IMR-90 (cell line): Measurements from ENCODE around the gene ANKRD6. TPM values are rescaled to one million over a fixed set of nuclear protein-coding genes. Genes with fewer than 3 reads are reported as not detected.

Source experiments
- ATAC-seq: fragments of 200-7000 bp; cut with Tn5 transposase; 2 replicates; pipeline ENCODE4 v1.9.1; 2020; ENCODE audit warnings: low read depth, mild to moderate bottlenecking, moderate library complexity
- BruUV-seq: library from RNA; stranded (reverse); fragments of 400-500 nt; replicated peaks from 2 replicates; lab custom pipeline; 2021; lab: Mats Ljungman, UMichigan
- CTCF ChIA-PET: fragments of 300-600 bp; formaldehyde crosslinking; extraction: SDS; loops from one replicate; lab custom pipeline; 2021; ENCODE audit warnings: antibody characterized with exemption; lab: Yijun Ruan, JAX
- POLR2A ChIA-PET: fragments of 300-600 bp; sonication (Branson Sonifier 250); formaldehyde crosslinking; loops from one replicate; lab custom pipeline; 2022; ENCODE audit warnings: antibody characterized with exemption; ENCODE audit not compliant: unreplicated experiment; lab: Charles Lee
- DNase-seq: peaks from one replicate; pipeline ENCODE4 v3.0.0; 2013
- H2AFZ ChIP-seq: replicated peaks from 2 replicates; pipeline ENCODE3; 2013; ENCODE audit warnings: low read length, mild to moderate bottlenecking; ENCODE audit not compliant: poor library complexity
- H2AK5ac ChIP-seq: 2 replicates; pipeline ENCODE4 v1.6.1; 2013; ENCODE audit warnings: low read depth, low read length, inconsistent platforms
- H2AK9ac ChIP-seq: replicated peaks from 2 replicates; pipeline ENCODE3; 2013; ENCODE audit warnings: mild to moderate bottlenecking, low read depth, low read length, moderate library complexity; ENCODE audit not compliant: poor library complexity
- H2BK120ac ChIP-seq: 2 replicates; pipeline ENCODE4 v1.6.1; 2013; ENCODE audit warnings: low read depth, low read length, inconsistent platforms
- H2BK15ac ChIP-seq: 3 replicates; pipeline ENCODE4 v1.6.1; 2013; ENCODE audit warnings: low read depth, low read length, inconsistent platforms
- H2BK20ac ChIP-seq: 2 replicates; pipeline ENCODE4 v1.6.1; 2013; ENCODE audit warnings: low read depth, mild to moderate bottlenecking, inconsistent platforms, low read length, moderate library complexity
- H2BK5ac ChIP-seq: 2 replicates; pipeline ENCODE4 v1.6.1; 2013; ENCODE audit warnings: mild to moderate bottlenecking, low read depth, low read length, inconsistent platforms; ENCODE audit not compliant: poor library complexity, severe bottlenecking
- H3K14ac ChIP-seq: replicated peaks from 2 replicates; pipeline ENCODE4 v1.6.1; 2013; ENCODE audit warnings: low read depth, low read length, inconsistent platforms
- H3K18ac ChIP-seq: 2 replicates; pipeline ENCODE4 v1.6.1; 2013; ENCODE audit warnings: low read depth, low read length, control low read depth
- H3K23ac ChIP-seq: 2 replicates; pipeline ENCODE4 v1.6.1; 2013; ENCODE audit warnings: low read depth, low read length, inconsistent platforms
- H3K27ac ChIP-seq: 2 replicates; pipeline ENCODE4 v1.5.1; 2013; ENCODE audit warnings: mild to moderate bottlenecking, control low read depth, low read length; ENCODE audit not compliant: insufficient read depth
- H3K27me3 ChIP-seq: 2 replicates; pipeline ENCODE4 v1.6.1; 2013; ENCODE audit warnings: low read length; ENCODE audit not compliant: control insufficient read depth, insufficient read depth
- H3K36me3 ChIP-seq: 2 replicates; pipeline ENCODE4 v1.6.1; 2013; ENCODE audit warnings: low read length, mixed read lengths; ENCODE audit not compliant: control insufficient read depth, insufficient read depth
- H3K4ac ChIP-seq: 2 replicates; pipeline ENCODE4 v1.6.1; 2013; ENCODE audit warnings: low read depth, low read length, inconsistent platforms
- H3K4me1 ChIP-seq: 2 replicates; pipeline ENCODE4 v1.6.1; 2013; ENCODE audit warnings: low read length, mixed read lengths; ENCODE audit not compliant: control insufficient read depth, insufficient read depth
- H3K4me2 ChIP-seq: 2 replicates; pipeline ENCODE4 v1.6.1; 2013; ENCODE audit warnings: low read depth, mild to moderate bottlenecking, control low read depth, low read length, moderate library complexity
- H3K4me3 ChIP-seq: 2 replicates; pipeline ENCODE4 v1.5.1; 2013; ENCODE audit warnings: low read depth, mild to moderate bottlenecking, control low read depth, low read length, moderate library complexity; ENCODE audit not compliant: insufficient read depth
- H3K56ac ChIP-seq: 2 replicates; pipeline ENCODE4 v1.6.1; 2013; ENCODE audit warnings: low read length, inconsistent platforms; ENCODE audit not compliant: insufficient read depth; ENCODE audit errors: extremely low read depth
- H3K79me1 ChIP-seq, 2 experiments: 2 replicates each; pipeline ENCODE4 v1.6.1; 2013; ENCODE audit warnings: low read length in 2 of 2, inconsistent platforms in 1 of 2, low read depth in 1 of 2
- H3K9ac ChIP-seq: 2 replicates; pipeline ENCODE4 v1.6.1; 2013; ENCODE audit warnings: low read depth, low read length, control low read depth
- H3K9me1 ChIP-seq: 2 replicates; pipeline ENCODE4 v1.6.1; 2013; ENCODE audit warnings: low read length, inconsistent platforms; ENCODE audit not compliant: insufficient read depth
- H3K9me3 ChIP-seq: 2 replicates; pipeline ENCODE4 v1.6.1; 2013; ENCODE audit warnings: low read length; ENCODE audit not compliant: control insufficient read depth, insufficient read depth
- H4K20me1 ChIP-seq: 2 replicates; pipeline ENCODE4 v1.6.1; 2013; ENCODE audit warnings: low read length, inconsistent platforms; ENCODE audit not compliant: insufficient read depth
- H4K5ac ChIP-seq: 2 replicates; pipeline ENCODE4 v1.6.1; 2013; ENCODE audit warnings: mild to moderate bottlenecking, low read depth, low read length, control low read depth
- H4K8ac ChIP-seq, 2 experiments: 2 replicates each; pipeline ENCODE4 v1.6.1; 2013; ENCODE audit warnings: low read depth in 2 of 2, low read length in 2 of 2, control low read depth in 1 of 2, inconsistent platforms in 1 of 2
- H4K91ac ChIP-seq: 2 replicates; pipeline ENCODE4 v1.6.1; 2013; ENCODE audit warnings: low read depth, low read length, inconsistent platforms; ENCODE audit not compliant: insufficient read depth
- CTCF ChIP-seq: conservative IDR thresholded peaks from 2 replicates; pipeline ENCODE4 v1.5.1; 2012; ENCODE audit warnings: mild to moderate bottlenecking, low read depth, low read length, improper control_type of control experiment
- MXI1 ChIP-seq: IDR thresholded peaks from 2 replicates; pipeline ENCODE4 v1.6.1; 2012; ENCODE audit warnings: low read depth, mild to moderate bottlenecking, low read length, moderate library complexity, borderline replicate concordance
- POLR2A ChIP-seq: IDR thresholded peaks from 2 replicates; pipeline ENCODE4 v1.6.1; 2012; ENCODE audit warnings: mild to moderate bottlenecking, low read depth, low read length
- RCOR1 ChIP-seq: IDR thresholded peaks from 2 replicates; pipeline ENCODE4 v1.6.1; 2012; ENCODE audit warnings: mild to moderate bottlenecking, low read length, improper control_type of control experiment; ENCODE audit not compliant: insufficient replicate concordance
- RFX5 ChIP-seq: IDR thresholded peaks from 2 replicates; pipeline ENCODE4 v1.8.0; 2012; ENCODE audit warnings: low read depth, mild to moderate bottlenecking, low read length, moderate library complexity
- SMC3 ChIP-seq: fragments of 150-350 bp; IDR thresholded peaks from 2 replicates; pipeline ENCODE4 v1.6.1; 2016; ENCODE audit warnings: low read depth, mild to moderate bottlenecking, antibody characterized with exemption, low read length, moderate library complexity
- USF2 ChIP-seq: fragments of 150-350 bp; IDR thresholded peaks from 2 replicates; pipeline ENCODE4 v1.6.1; 2017; ENCODE audit warnings: mild to moderate bottlenecking, antibody characterized with exemption, low read length, low read depth
- WGBS, 2 experiments: methylation state at CpG; one replicate each; pipeline versions ENCODE4 v1.1.5 to v1.1.7; 2013; ENCODE audit warnings: missing lambda C conversion rate in 2 of 2; ENCODE audit not compliant: insufficient read length in 1 of 2; ENCODE audit errors: extremely low coverage in 2 of 2; 5-methylcytosine and 5-hydroxymethylcytosine counted together
- dilution Hi-C: fragments of 300-500 bp; cut with HindIII; formaldehyde crosslinking; loops from one replicate; pipeline ENCODE4 v1.14.3; 2018; ENCODE audit warnings: low sequenced_read_pairs; ENCODE audit not compliant: unreplicated experiment
- in situ Hi-C: fragments of 300-500 bp; cut with MboI; formaldehyde crosslinking; loops from 3 replicates; pipeline ENCODE4 v1.14.3; 2019; ENCODE audit warnings: low sequenced_read_pairs, inconsistent platforms, mixed read lengths
- intact Hi-C: fragments of 100-400 bp; cut with micrococcal nuclease; formaldehyde crosslinking; loops from 2 replicates; pipeline ENCODE4 v1.10.0; 2022
- polyA plus RNA-seq, 3 experiments: library from polyadenylated mRNA; depleted of rRNA; stranded (reverse); fragments of >200 nt; gene quantifications; 2 replicates each; pipeline ENCODE4 v1.2.3, GENCODE V29; 2012; ENCODE audit warnings: low replicate concordance in 1 of 3
- total RNA-seq: library from RNA; depleted of rRNA; stranded (reverse); fragments of >200 nt; gene quantifications from 2 replicates; pipeline ENCODE4 v1.2.3, GENCODE V29; 2012

The ANKRD6 gene
- total and polyA plus RNA-seq, 2 of the 4 experiments (the other 2 are of a cell fraction), result 0.12 to 0.18 TPM

- dilution Hi-C loops, result no loop called here
- ChIA-PET CTCF (no interaction called here), POLR2A (interaction anchor here (0.6 kb wide), 1 partner anchor 35 kb away, joined by 3 read pairs; no protein-coding TSS in a partner anchor)
- Histone ChIP-seq H3K4me3 (no peak overlapping the region), H3K14ac (no peak overlapping the region), H2AFZ (no peak overlapping the region), H2BK5ac (no peak overlapping the region), H3K36me3 (no peaks in the 10 kb centered on the region), H2BK15ac (no peak overlapping the region), H3K4me2 (no peak overlapping the region), H3K9me1 (no peaks in the 10 kb centered on the region), H3K9ac (no peak overlapping the region), H4K8ac (no peak overlapping the region), H3K4ac (no peak overlapping the region), H2AK5ac (no peak overlapping the region), H4K91ac (no peak overlapping the region), H2BK120ac (no peak overlapping the region), H2AK9ac (no peak overlapping the region), H3K27ac (no peak overlapping the region), H3K79me1 (no peaks in the 10 kb centered on the region), H3K56ac (no peak overlapping the region), H3K18ac (no peak overlapping the region), H2BK20ac (no peak overlapping the region), H3K9me3 (no peaks in the 10 kb centered on the region), H4K5ac (no peak overlapping the region), H3K4me1 (no peaks in the 10 kb centered on the region), H4K20me1 (no peaks in the 10 kb centered on the region), H3K23ac (no peak overlapping the region), H3K27me3 (peaks cover 2% of the 10 kb centered on the region; the same call in 1 of the 2 replicates)
- intact Hi-C loops, result no loop called here
- in situ Hi-C loops, result no loop called here
- TF ChIP-seq CTCF (no peak), MXI1 (no peak), POLR2A (no peak), RCOR1 (no peak), RFX5 (no peak), USF2 (no peak), SMC3 (no peak)
- no TSS peak for BruUV-seq
- ATAC-seq, result no peak
- DNase-seq, result no peak
- WGBS, 2 experiments, result 8% methylated on average over 2 of the region's 7 CpGs; no CpG with 5 or more reads in 1 of the 2 experiments
Measured at GRCh38 chr6:89495961-89496535, 63.1 kb downstream of the ANKRD6 start.
